ENCODE measurements around the gene FCER1G. TPM values are rescaled to one million over a fixed set of nuclear protein-coding genes. Genes with fewer than 3 reads are reported as not detected.

The FCER1G gene
- total and polyA plus RNA-seq, 2 of the 8 experiments (the other 6 are each of a cell fraction or from before 2014, with no cell fraction given) = 1.6 TPM; not detected in 1

GRCh38 chr1:161201836-161202712 is 13.0 kb upstream of the FCER1G start, which contains the start of gene NDUFS2 (continued):
- TF ChIP-seq YY1 (IDR thresholded peaks at IDR 0.05; ENCODE audit: low read depth, low read length) (peak; percentile 100), CTBP2 (IDR thresholded peaks at IDR 0.05; ENCODE audit: borderline replicate concordance, insufficient read depth, insufficient read length, low read length) (no peak), POLR2A (IDR thresholded peaks at IDR 0.05; ENCODE audit: control extremely low read depth in 1 of 2, low read depth in 2 of 2, low read length in 2 of 2) (peak; percentile 97 to 99), ASH2L (IDR thresholded peaks at IDR 0.05; ENCODE audit: low read length) (peak; percentile 93), SRF (IDR thresholded peaks at IDR 0.05; ENCODE audit: low read depth, low read length) (no peak), TBP (IDR thresholded peaks at IDR 0.05; ENCODE audit: low read depth, low read length) (peak; percentile 94), GABPA (IDR thresholded peaks at IDR 0.05; ENCODE audit: borderline replicate concordance, insufficient read depth, low read length) (peak; percentile 83; the same call in 1 of the 2 replicates), CHD7 (IDR thresholded peaks at IDR 0.05; ENCODE audit: insufficient replicate concordance, low read length) (no peak)
- TF ChIP-seq, protein P1, sequence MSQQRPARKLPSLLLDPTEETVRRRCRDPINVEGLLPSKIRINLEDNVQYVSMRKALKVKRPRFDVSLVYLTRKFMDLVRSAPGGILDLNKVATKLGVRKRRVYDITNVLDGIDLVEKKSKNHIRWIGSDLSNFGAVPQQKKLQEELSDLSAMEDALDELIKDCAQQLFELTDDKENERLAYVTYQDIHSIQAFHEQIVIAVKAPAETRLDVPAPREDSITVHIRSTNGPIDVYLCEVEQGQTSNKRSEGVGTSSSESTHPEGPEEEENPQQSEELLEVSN (IDR thresholded peaks at IDR 0.05) = 0 out of 2 replicates have a peak, but pooled peaks have one; percentile 20
